ENCODE measurements around the gene SHB. TPM values are rescaled to one million over a fixed set of nuclear protein-coding genes. Genes with fewer than 3 reads are reported as not detected.
A peak's percentile ranks its signal among the peaks of the same experiment; 100 is the strongest.

The SHB gene
- total RNA-seq, 2 experiments from 2014 or later, result 1.1 to 1.2 TPM

GRCh38 chr9:38079461-38080031 lies 10.5 kb upstream of the SHB start:
- no peak overlapping the region for H3K4me3 ChIP-seq (ENCODE audit: low read length)
- Mint-ChIP-seq H3K4me3 (no peak overlapping the region), H3K9me3 (peaks cover 2% of the 10 kb centered on the region), H3K36me3 (ENCODE audit: low read depth) (no peaks in the 10 kb centered on the region), H3K27me3 (peaks cover 47% of the 10 kb centered on the region), H3K27ac (no peak overlapping the region), H3K4me1 (ENCODE audit: low read depth) (peaks cover 6% of the 10 kb centered on the region)
- ChIA-PET POLR2A (no interaction called here), CTCF (interaction anchor here (1.6 kb wide), 1 partner anchor 9 kb away, joined by 4 read pairs; no protein-coding TSS in a partner anchor)
- ATAC-seq (ENCODE audit: poor library complexity) (no peak), DNase-seq (peak in 2 of 14 experiments; percentile 23 to 33)
- no peaks in the 10 kb centered on the region for H3K4me1 ChIP-seq (ENCODE audit: insufficient read depth, low read length)
- H3K27me3 ChIP-seq (ENCODE audit: control insufficient read depth in 1 of 2, insufficient read depth in 2 of 2, low read length in 2 of 2), result peaks cover 14% of the 10 kb centered on the region in 2 experiments
- H3K9me3 ChIP-seq (ENCODE audit: control insufficient read depth in 1 of 2, insufficient read depth in 1 of 2, low read length in 2 of 2), result no peaks in the 10 kb centered on the region
- no peak for TF ChIP-seq CTCF (IDR thresholded peaks at IDR 0.05)
- H3K36me3 ChIP-seq (ENCODE audit: insufficient read depth, low read length), result no peaks in the 10 kb centered on the region
- no peak overlapping the region for H3K27ac ChIP-seq (ENCODE audit: low read depth in 1 of 2, low read length in 2 of 2)
- intact Hi-C loops (cut with DNase I, micrococcal nuclease), result loop anchor here in 1 of 2 experiments (10.0 kb wide), 1 partner anchor 185 kb away; no protein-coding TSS in a partner anchor

DNA sequence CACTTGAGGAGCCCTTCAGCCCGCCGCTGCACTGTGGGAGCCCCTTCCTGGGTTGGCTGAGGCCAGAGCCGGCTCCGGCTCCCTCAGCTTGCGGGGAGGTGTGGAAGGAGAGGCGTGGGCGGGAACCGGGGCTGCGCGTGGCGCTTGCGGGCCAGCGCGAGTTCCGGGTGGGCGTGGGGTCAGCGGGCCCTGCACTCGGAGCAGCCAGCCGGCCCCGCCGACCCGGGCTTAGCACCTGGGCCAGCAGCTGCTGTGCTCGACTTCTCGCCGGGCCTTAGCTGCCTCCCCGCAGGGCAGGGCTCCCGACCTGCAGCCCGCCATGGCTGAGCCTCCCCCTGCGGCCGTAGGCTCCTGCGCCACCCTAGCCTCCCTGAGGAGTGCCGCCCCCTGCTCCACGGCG lies 6.2 kb upstream of the SHB start:
- H3K27ac Mint-ChIP-seq, result no peak overlapping the region
- Histone ChIP-seq H3K36me3 (ENCODE audit: insufficient read depth, low read length) (no peaks in the 10 kb centered on the region), H3K4me1 (ENCODE audit: insufficient read depth, low read length) (peaks cover 2% of the 10 kb centered on the region), H3K27me3 (ENCODE audit: control insufficient read depth in 1 of 2, insufficient read depth in 2 of 2, low read length in 2 of 2) (peaks cover 14% of the 10 kb centered on the region in 2 experiments), H3K9me3 (ENCODE audit: control insufficient read depth in 1 of 2, insufficient read depth in 1 of 2, low read length in 2 of 2) (no peaks in the 10 kb centered on the region), H3K4me3 (ENCODE audit: low read length) (no peak overlapping the region), H3K27ac (ENCODE audit: low read depth in 1 of 2, low read length in 2 of 2) (no peak overlapping the region)
- peaks cover 31% of the 10 kb centered on the region for H3K27me3 Mint-ChIP-seq
- intact Hi-C loops (cut with DNase I, micrococcal nuclease), result no loop called here
- POLR2A ChIA-PET, result no interaction called here
- H3K4me3 Mint-ChIP-seq, result no peak overlapping the region
- no peak for TF ChIP-seq CTCF (IDR thresholded peaks at IDR 0.05)
- H3K9me3 Mint-ChIP-seq, result peaks cover 2% of the 10 kb centered on the region
- ATAC-seq (ENCODE audit: poor library complexity) (no peak), DNase-seq (no peak)
- H3K36me3 Mint-ChIP-seq (ENCODE audit: low read depth), result no peaks in the 10 kb centered on the region
- H3K4me1 Mint-ChIP-seq (ENCODE audit: low read depth), result peaks cover 19% of the 10 kb centered on the region
- CTCF ChIA-PET, result no interaction called here

- intact Hi-C loops (cut with DNase I, micrococcal nuclease), result no loop called here
- peaks cover 24% of the 10 kb centered on the region for H3K4me1 Mint-ChIP-seq (ENCODE audit: low read depth)
- ChIA-PET POLR2A (no interaction called here), CTCF (no interaction called here)
- peaks cover 2% of the 10 kb centered on the region for H3K9me3 Mint-ChIP-seq
- peaks cover 24% of the 10 kb centered on the region for H3K27me3 Mint-ChIP-seq
- H3K36me3 Mint-ChIP-seq (ENCODE audit: low read depth), result no peaks in the 10 kb centered on the region
- ATAC-seq (ENCODE audit: poor library complexity), result no peak
- no peak for TF ChIP-seq CTCF (IDR thresholded peaks at IDR 0.05)
- Histone ChIP-seq H3K9me3 (ENCODE audit: control insufficient read depth in 1 of 2, insufficient read depth in 1 of 2, low read length in 2 of 2) (no peaks in the 10 kb centered on the region), H3K27me3 (ENCODE audit: control insufficient read depth in 1 of 2, insufficient read depth in 2 of 2, low read length in 2 of 2) (peaks cover 7 to 8% of the 10 kb centered on the region in 2 experiments), H3K4me1 (ENCODE audit: insufficient read depth, low read length) (peaks cover 10% of the 10 kb centered on the region), H3K27ac (ENCODE audit: low read depth in 1 of 2, low read length in 2 of 2) (no peak overlapping the region), H3K36me3 (ENCODE audit: insufficient read depth, low read length) (no peaks in the 10 kb centered on the region), H3K4me3 (ENCODE audit: low read length) (no peak overlapping the region)
- H3K4me3 Mint-ChIP-seq, result no peak overlapping the region
- DNase-seq, result no peak
- no peak overlapping the region for H3K27ac Mint-ChIP-seq
These were observed 5.5 kb upstream of the SHB start for GRCh38 chr9:38074441-38074961.
